H1 (cell line): ENCODE results near the gene DHX58. TPM values are rescaled to one million over a fixed set of nuclear protein-coding genes. Genes with fewer than 3 reads are reported as not detected.

Experiments used
- BRCA1 ChIP-seq: IDR thresholded peaks from 2 replicates; pipeline ENCODE4 v1.6.1; 2012; ENCODE audit warnings: low read depth, low read length, improper control_type of control experiment
- EGR1 ChIP-seq: IDR thresholded peaks from 2 replicates; pipeline ENCODE4 v1.6.1; 2011; ENCODE audit warnings: low read depth, low read length, borderline replicate concordance
- KDM1A ChIP-seq: fragments of 200-600, 300-600 bp; sonication (generic); IDR thresholded peaks from 2 replicates; pipeline ENCODE4 v1.7.1; 2016; ENCODE audit warnings: mild to moderate bottlenecking, low read length, borderline replicate concordance
- POU5F1 ChIP-seq: IDR thresholded peaks from 2 replicates; pipeline ENCODE4 v1.6.1; 2011; ENCODE audit warnings: low read depth, mild to moderate bottlenecking, low read length, moderate library complexity
- RFX5 ChIP-seq: IDR thresholded peaks from 2 replicates; pipeline ENCODE4 v1.6.1; 2011; ENCODE audit warnings: low read depth, low read length, improper control_type of control experiment, borderline replicate concordance
- polyA plus RNA-seq, 7 experiments: library from polyadenylated mRNA; depleted of rRNA in 3 of 7; stranded (reverse) in 5 of 7; unstranded in 2 of 7; fragments of >200 nt in 5 of 7; fragments of 200-250 nt in 2 of 7; gene quantifications; 1 replicate in 5 of 7; 2 replicates in 1 of 7; 4 replicates in 1 of 7; pipeline versions ENCODE4 v1.2.1 to v1.2.3, GENCODE V29; 2011 to 2013; ENCODE audit warnings: missing spikeins in 2 of 7, mixed read lengths in 2 of 7
- total RNA-seq: library from RNA; stranded (reverse); fragmentation: NEBNext Ultra II Directional; extraction: Animal tissue kit (Norgen Biotek cat#: 25700); gene quantifications from 2 replicates; pipeline ENCODE4 v1.2.1, GENCODE V29; 2021
- TF ChIP-seq, protein P1 (sequence below): IDR thresholded peaks from 2 replicates; pipeline ENCODE4 v1.6.1; 2012; ENCODE audit warnings: inconsistent platforms

The DHX58 gene
- total and polyA plus RNA-seq, 2 of the 8 experiments (the other 6 are each of a cell fraction or from before 2014, with no cell fraction given), result 5.6 to 9.9 TPM

- TF ChIP-seq, protein P1, sequence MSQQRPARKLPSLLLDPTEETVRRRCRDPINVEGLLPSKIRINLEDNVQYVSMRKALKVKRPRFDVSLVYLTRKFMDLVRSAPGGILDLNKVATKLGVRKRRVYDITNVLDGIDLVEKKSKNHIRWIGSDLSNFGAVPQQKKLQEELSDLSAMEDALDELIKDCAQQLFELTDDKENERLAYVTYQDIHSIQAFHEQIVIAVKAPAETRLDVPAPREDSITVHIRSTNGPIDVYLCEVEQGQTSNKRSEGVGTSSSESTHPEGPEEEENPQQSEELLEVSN, result no peak
- TF ChIP-seq BRCA1 (no peak), KDM1A (no peak), POU5F1 (no peak), EGR1 (no peak), RFX5 (no peak)
Observed at GRCh38 chr17:42088736-42089135, 23.8 kb downstream of the DHX58 start (continued).
